Measurements from ENCODE around the gene PRR14. TPM values are rescaled to one million over a fixed set of nuclear protein-coding genes. Genes with fewer than 3 reads are reported as not detected.
A peak's percentile ranks its signal among the peaks of the same experiment; 100 is the strongest.

Gene PRR14
- polyA plus RNA-seq, 1 of the 3 experiments (the other 2 are of a cell fraction) = 13.5 TPM

DNA sequence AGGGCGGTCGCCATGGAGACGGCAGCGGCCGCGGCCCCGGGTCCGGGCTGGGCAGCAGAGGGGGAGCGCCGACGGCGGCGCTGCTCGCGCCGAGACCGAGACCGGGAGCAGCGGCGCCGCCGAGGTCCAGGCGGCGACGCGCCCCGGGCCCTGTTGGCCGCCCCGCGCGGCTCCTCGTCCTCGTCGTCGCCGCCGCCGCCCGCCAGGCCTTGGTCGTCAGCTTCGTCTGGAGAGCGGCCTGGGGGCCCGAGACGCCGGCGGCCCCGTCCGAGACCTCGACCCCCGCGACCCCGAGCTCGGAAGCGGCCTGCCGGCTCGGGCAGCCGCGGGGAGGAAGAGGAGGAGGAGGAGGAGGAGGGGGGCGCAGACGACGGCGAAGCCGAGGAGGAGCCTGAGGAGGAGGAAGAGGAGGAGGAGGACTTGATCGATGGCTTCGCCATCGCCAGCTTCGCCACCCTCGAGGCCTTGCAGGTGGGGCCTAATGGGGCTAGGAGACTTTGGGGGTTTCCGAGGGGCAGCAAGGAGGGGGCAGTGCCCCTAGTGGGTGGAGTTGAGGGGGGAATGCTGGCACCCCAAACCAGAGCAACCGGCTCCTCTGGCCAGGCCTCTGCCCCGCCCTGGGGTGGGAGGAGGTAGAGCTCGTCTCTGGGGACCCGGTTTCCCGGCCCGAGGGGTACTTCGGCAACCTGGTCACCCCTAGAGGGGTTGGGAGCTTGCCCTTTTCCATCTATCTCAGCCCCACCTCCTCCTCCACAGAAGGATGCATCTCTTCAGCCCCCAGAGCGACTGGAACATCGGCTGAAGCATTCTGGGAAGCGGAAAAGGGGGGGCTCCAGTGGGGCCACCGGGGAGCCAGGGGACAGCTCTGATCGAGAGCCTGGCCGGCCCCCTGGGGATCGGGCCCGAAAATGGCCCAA lies 9.0 kb downstream of the PRR14 start:
- no peaks in the 10 kb centered on the region for H3K9me3 ChIP-seq
- peak overlapping the region; percentile 99 for H3K4me2 ChIP-seq
- peak overlapping the region; percentile 99 for H3K27ac ChIP-seq (ENCODE audit: low read depth in 2 of 2, low read length in 1 of 2)
- no peaks in the 10 kb centered on the region for H3K9me2 ChIP-seq
- peaks cover 36% of the 10 kb centered on the region; the same call in 1 of the 2 replicates for H4K20me1 ChIP-seq (ENCODE audit: insufficient read depth)
- TF ChIP-seq, protein P1, sequence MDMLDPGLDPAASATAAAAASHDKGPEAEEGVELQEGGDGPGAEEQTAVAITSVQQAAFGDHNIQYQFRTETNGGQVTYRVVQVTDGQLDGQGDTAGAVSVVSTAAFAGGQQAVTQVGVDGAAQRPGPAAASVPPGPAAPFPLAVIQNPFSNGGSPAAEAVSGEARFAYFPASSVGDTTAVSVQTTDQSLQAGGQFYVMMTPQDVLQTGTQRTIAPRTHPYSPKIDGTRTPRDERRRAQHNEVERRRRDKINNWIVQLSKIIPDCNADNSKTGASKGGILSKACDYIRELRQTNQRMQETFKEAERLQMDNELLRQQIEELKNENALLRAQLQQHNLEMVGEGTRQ (IDR thresholded peaks at IDR 0.05; ENCODE audit: borderline replicate concordance, low read depth, low read length) = no peak
- TF ChIP-seq, protein P2, sequence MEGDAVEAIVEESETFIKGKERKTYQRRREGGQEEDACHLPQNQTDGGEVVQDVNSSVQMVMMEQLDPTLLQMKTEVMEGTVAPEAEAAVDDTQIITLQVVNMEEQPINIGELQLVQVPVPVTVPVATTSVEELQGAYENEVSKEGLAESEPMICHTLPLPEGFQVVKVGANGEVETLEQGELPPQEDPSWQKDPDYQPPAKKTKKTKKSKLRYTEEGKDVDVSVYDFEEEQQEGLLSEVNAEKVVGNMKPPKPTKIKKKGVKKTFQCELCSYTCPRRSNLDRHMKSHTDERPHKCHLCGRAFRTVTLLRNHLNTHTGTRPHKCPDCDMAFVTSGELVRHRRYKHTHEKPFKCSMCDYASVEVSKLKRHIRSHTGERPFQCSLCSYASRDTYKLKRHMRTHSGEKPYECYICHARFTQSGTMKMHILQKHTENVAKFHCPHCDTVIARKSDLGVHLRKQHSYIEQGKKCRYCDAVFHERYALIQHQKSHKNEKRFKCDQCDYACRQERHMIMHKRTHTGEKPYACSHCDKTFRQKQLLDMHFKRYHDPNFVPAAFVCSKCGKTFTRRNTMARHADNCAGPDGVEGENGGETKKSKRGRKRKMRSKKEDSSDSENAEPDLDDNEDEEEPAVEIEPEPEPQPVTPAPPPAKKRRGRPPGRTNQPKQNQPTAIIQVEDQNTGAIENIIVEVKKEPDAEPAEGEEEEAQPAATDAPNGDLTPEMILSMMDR (IDR thresholded peaks at IDR 0.05) = peak; percentile 13
- no peak for TF ChIP-seq EZH2phosphoT487 (IDR thresholded peaks at IDR 0.05; ENCODE audit: borderline replicate concordance, low read depth)
- 2% methylated on average over 40 of the region's 84 CpGs for WGBS (ENCODE audit: low lambda C conversion rate)
- CTCF ChIA-PET = interaction anchor here (0.6 to 4.5 kb wide), 20 partner anchors 9 to 155 kb away, joined by 3 to 30 read pairs (median 5); partner anchors contain the start of genes PRR14, SRCAP and ZNF688
- peaks cover 18% of the 10 kb centered on the region for H3F3A ChIP-seq (replicated peaks; ENCODE audit: insufficient read depth)
- peaks cover 43 to 55% of the 10 kb centered on the region in 2 experiments for H3K36me3 ChIP-seq (replicated peaks in 1 of 2; ENCODE audit: control insufficient read depth in 1 of 2, insufficient read depth in 2 of 2, low read length in 1 of 2)
- peak; percentile 82 for DNase-seq
- peak overlapping the region; percentile 87 to 91 for H3K4me3 ChIP-seq (ENCODE audit: low read depth in 2 of 2, low read length in 1 of 2)
- POLR2A ChIA-PET = interaction anchor here (1.2 to 1.6 kb wide), 6 partner anchors 9 to 265 kb away, joined by 3 to 8 read pairs (median 6); partner anchors contain the start of genes DCTPP1, PRR14, ZNF48 and ZNF764
- peaks cover 48% of the 10 kb centered on the region for H3K79me2 ChIP-seq (ENCODE audit: insufficient read depth)
- H3K9ac ChIP-seq = peak overlapping the region; percentile 89
- H3K27me3 ChIP-seq (ENCODE audit: insufficient read depth) = no peaks in the 10 kb centered on the region
- no peak overlapping the region for H2AFZ ChIP-seq (ENCODE audit: low read depth)
- H3K4me1 ChIP-seq (ENCODE audit: control insufficient read depth in 1 of 2, insufficient read depth in 2 of 2, low read depth in 1 of 2, low read length in 1 of 2) = peaks cover 9 to 27% of the 10 kb centered on the region in 2 experiments; a peak in 2 of 4 replicates

DNA sequence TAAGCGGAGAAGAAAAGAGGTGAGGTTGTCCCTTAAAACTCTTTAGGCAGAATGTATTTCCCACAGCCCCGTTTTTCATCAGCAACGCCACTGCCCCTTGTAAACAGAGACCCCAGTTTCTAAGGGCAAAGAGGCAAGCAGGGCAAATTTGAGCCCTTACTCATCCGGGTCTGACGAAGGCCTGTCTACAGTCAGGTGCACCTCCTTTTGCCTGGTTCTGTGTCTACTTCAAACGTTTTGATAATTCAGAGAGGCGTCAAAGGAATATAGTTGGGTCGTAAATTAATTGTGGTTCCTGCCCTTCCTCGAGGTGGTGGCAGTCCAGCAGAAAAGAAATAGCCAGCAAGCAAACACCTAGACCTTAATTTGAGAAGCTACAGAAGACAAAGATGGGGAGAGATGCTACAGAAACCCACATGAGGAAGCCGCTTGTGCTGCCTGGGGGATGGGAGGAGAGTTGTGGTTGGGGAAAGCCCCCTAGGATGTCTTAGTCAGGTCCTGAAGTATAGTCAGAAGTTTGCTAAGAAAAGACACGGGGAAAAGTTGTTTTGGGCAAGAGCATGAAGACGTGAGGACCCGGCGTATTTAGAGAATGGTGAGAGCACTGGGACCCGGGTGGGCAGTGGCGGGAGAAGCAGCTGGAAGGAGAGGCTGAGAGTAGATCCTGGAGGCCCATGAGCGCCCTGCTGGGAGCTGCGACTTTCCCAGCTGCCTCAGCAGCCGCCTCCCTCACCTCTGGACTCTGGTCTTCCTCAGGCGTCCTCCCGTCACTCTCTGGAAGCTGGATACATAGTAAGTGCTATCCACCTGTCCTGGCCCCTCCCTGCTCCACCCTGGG lies 9.9 kb downstream of the PRR14 start:
- H3K9ac ChIP-seq = peak overlapping the region; percentile 89
- DNase-seq = no peak
- peak overlapping the region; percentile 99 for H3K4me2 ChIP-seq
- no peak overlapping the region for H2AFZ ChIP-seq (ENCODE audit: low read depth)
- no peaks in the 10 kb centered on the region for H3K9me3 ChIP-seq
- POLR2A ChIA-PET = no interaction called here
- peaks cover 13% of the 10 kb centered on the region for H3F3A ChIP-seq (replicated peaks; ENCODE audit: insufficient read depth)
- H3K27me3 ChIP-seq (ENCODE audit: insufficient read depth) = no peaks in the 10 kb centered on the region
- CTCF ChIA-PET = interaction anchor here (0.7 to 4.5 kb wide), 10 partner anchors 9 to 204 kb away, joined by 3 to 30 read pairs (median 6); partner anchors contain the start of gene PRR14
- WGBS (ENCODE audit: low lambda C conversion rate) = 59% methylated on average over 20 of the region's 21 CpGs
- peaks cover 9 to 27% of the 10 kb centered on the region in 2 experiments; a peak in 2 of 4 replicates for H3K4me1 ChIP-seq (ENCODE audit: control insufficient read depth in 1 of 2, insufficient read depth in 2 of 2, low read depth in 1 of 2, low read length in 1 of 2)
- H3K27ac ChIP-seq (ENCODE audit: low read depth in 2 of 2, low read length in 1 of 2) = peak overlapping the region; percentile 68 to 99; a peak in 3 of 4 replicates
- H3K79me2 ChIP-seq (ENCODE audit: insufficient read depth) = peaks cover 49% of the 10 kb centered on the region
- peaks cover 37% of the 10 kb centered on the region; the same call in 1 of the 2 replicates for H4K20me1 ChIP-seq (ENCODE audit: insufficient read depth)
- peaks cover 48 to 55% of the 10 kb centered on the region in 2 experiments for H3K36me3 ChIP-seq (replicated peaks in 1 of 2; ENCODE audit: control insufficient read depth in 1 of 2, insufficient read depth in 2 of 2, low read length in 1 of 2)
- H3K9me2 ChIP-seq = no peaks in the 10 kb centered on the region
- no peak for TF ChIP-seq FOXM1 (IDR thresholded peaks at IDR 0.05; ENCODE audit: low read depth)
- TF ChIP-seq TEAD4 (IDR thresholded peaks at IDR 0.05; ENCODE audit: borderline replicate concordance, insufficient read depth) = no peak
- TF ChIP-seq POLR2AphosphoS5 (IDR thresholded peaks at IDR 0.05; ENCODE audit: low read depth, low read length) = no peak
- TF ChIP-seq NFIC (IDR thresholded peaks at IDR 0.05; ENCODE audit: borderline replicate concordance) = no peak
- peak overlapping the region; percentile 87 to 91 for H3K4me3 ChIP-seq (ENCODE audit: low read depth in 2 of 2, low read length in 1 of 2)

All from SK-N-SH (cell line).